Thyroid gland (tissue), 4 donors: ENCODE results near the gene RRBP1. TPM values are rescaled to one million over a fixed set of nuclear protein-coding genes. Genes with fewer than 3 reads are reported as not detected.

Experiments
- DNase-seq, 2 donors: peaks; one replicate each; pipeline ENCODE4 v3.0.0-alpha.2; 2019
- H3K27ac ChIP-seq, 3 donors: fragments of 200-600 bp; sonication (generic); 1 replicate in 2 of 3; 2 replicates in 1 of 3; pipeline ENCODE4 v1.5.1; 2016 to 2019; ENCODE audit warnings: mild to moderate bottlenecking in 1 of 3, moderate library complexity in 1 of 3
- H3K27me3 ChIP-seq: fragments of 200-600 bp; sonication (generic); one replicate; pipeline ENCODE4 v1.5.1; 2019
- H3K36me3 ChIP-seq, 2 donors: fragments of 200-600 bp; sonication (generic); one replicate each; pipeline ENCODE4 v1.5.1; 2016 to 2019
- H3K4me1 ChIP-seq, 2 donors: fragments of 200-600 bp; sonication (generic); one replicate each; pipeline ENCODE4 v1.5.1; 2017 to 2019
- H3K4me3 ChIP-seq, 3 donors: fragments of 200-600 bp; sonication (generic); replicated peaks in 1 of 3; 1 replicate in 2 of 3; 2 replicates in 1 of 3; pipeline ENCODE4 v1.5.1; 2016; ENCODE audit warnings: mild to moderate bottlenecking in 1 of 3
- H3K9me3 ChIP-seq: fragments of 200-600 bp; sonication (generic); one replicate; pipeline ENCODE4 v1.5.1; 2017
- POLR2A ChIP-seq, 2 donors: fragments of 450-650 bp; IDR thresholded peaks; one replicate each; pipeline ENCODE4 v1.6.1; 2017; ENCODE audit warnings: antibody characterized with exemption in 2 of 2, mild to moderate bottlenecking in 2 of 2, moderate library complexity in 1 of 2
- WGBS, 2 donors: methylation state at CpG; one replicate each; pipeline ENCODE4 v1.1.5; 2017; 5-methylcytosine and 5-hydroxymethylcytosine counted together
- intact Hi-C: fragments of 100-400 bp; cut with DNase I; formaldehyde crosslinking; loops from one replicate; pipeline ENCODE4 v1.15.1; 2023
- total RNA-seq, 4 donors: library from RNA; depleted of rRNA; stranded (reverse); fragments of >200 nt; gene quantifications; one replicate each; pipeline ENCODE4 v1.2.3, GENCODE V29; 2016
- TF ChIP-seq, protein P1 (sequence below), 6 experiments: fragments of 200-600 bp in 3 of 6; fragments of 450-650 bp in 3 of 6; sonication (generic) in 3 of 6; IDR thresholded peaks; one replicate each; pipeline ENCODE4 v1.5.1; 2016 to 2019; ENCODE audit warnings: antibody characterized with exemption in 6 of 6, mild to moderate bottlenecking in 2 of 6, inconsistent platforms in 1 of 6, moderate library complexity in 1 of 6

RRBP1 gene
- total RNA-seq, 4 donors from 2014 or later = 149 to 287 (median 221) TPM

DNA sequence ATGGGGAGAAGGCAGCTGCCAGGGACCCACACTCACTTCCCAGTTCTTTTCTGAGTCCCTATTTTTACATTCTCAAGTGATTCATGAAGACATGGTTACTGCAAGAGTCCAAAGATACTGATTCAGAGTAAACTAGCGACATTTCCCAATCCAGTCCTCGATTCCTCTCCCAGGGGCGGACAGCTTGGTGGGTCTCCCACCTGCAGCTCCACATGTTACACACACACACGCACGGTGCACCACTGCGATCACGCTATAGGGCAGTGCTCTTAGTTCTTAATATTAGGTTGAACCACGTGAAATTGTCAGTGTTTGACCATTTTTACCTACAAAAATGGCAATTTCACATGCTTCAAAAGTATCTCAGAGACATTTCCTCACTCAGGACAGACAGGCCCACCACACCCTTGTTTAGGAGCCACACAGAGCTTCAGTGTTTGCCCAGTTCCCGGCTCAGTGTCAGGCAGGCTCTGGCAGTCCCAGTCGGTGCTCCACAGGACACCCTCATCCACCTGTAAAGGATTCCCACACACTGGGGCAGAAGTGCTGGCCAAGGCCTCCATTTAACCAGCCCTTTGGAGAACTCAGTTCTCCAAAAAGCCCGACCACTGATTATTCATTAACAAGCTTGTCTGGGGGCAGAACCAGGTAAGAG, 51.8 kb downstream of the RRBP1 start:
- 86 to 92% methylated on average over 11 of the region's 11 CpGs for WGBS, 2 donors
- no peak overlapping the region for H3K27ac ChIP-seq
- no peak overlapping the region for H3K4me3 ChIP-seq
- no peak for DNase-seq
- peaks cover 14 to 18% of the 10 kb centered on the region in 2 donors for H3K4me1 ChIP-seq
- H3K36me3 ChIP-seq = peaks cover 84% of the 10 kb centered on the region in 2 donors
- no peaks in the 10 kb centered on the region for H3K27me3 ChIP-seq
- no peaks in the 10 kb centered on the region for H3K9me3 ChIP-seq
- intact Hi-C loops = no loop called here
- TF ChIP-seq, protein P1, sequence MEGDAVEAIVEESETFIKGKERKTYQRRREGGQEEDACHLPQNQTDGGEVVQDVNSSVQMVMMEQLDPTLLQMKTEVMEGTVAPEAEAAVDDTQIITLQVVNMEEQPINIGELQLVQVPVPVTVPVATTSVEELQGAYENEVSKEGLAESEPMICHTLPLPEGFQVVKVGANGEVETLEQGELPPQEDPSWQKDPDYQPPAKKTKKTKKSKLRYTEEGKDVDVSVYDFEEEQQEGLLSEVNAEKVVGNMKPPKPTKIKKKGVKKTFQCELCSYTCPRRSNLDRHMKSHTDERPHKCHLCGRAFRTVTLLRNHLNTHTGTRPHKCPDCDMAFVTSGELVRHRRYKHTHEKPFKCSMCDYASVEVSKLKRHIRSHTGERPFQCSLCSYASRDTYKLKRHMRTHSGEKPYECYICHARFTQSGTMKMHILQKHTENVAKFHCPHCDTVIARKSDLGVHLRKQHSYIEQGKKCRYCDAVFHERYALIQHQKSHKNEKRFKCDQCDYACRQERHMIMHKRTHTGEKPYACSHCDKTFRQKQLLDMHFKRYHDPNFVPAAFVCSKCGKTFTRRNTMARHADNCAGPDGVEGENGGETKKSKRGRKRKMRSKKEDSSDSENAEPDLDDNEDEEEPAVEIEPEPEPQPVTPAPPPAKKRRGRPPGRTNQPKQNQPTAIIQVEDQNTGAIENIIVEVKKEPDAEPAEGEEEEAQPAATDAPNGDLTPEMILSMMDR (IDR thresholded peaks at IDR 0.05) = no peak
- no peak for TF ChIP-seq POLR2A (IDR thresholded peaks at IDR 0.05)

DNA sequence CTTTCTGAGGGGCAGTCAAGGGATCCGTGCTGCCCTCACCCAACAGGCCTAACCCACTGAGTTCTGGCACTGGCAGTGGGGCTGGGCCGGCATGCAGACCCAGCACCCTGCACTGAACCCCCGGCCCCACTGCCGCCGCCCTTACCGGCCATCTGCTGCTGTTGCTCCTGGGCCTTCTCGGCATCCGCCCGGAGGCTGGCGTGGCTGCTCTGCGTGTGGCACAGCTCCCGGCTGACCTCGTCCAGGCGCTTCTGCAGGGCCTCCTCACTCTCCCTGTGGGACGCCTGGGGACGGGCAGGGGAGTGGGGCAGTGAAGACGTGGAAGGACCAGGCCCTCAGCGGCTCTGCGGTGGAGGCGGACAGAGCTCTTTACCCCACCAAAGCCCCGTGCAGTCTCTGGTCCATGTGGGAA, 52.4 kb downstream of the RRBP1 start:
- DNase-seq = no peak
- Histone ChIP-seq H3K9me3 (no peaks in the 10 kb centered on the region), H3K27ac (no peak overlapping the region), H3K4me3 (no peak overlapping the region), H3K36me3 (peaks cover 84 to 88% of the 10 kb centered on the region in 2 donors), H3K4me1 (peaks cover 8 to 12% of the 10 kb centered on the region in 2 donors), H3K27me3 (no peaks in the 10 kb centered on the region)
- TF ChIP-seq, protein P1 (IDR thresholded peaks at IDR 0.05) = no peak
- TF ChIP-seq POLR2A (IDR thresholded peaks at IDR 0.05) = no peak
- intact Hi-C loops = no loop called here
- 88 to 93% methylated on average over 4 to 18 of the region's 21 CpGs for WGBS, 2 donors

DNA sequence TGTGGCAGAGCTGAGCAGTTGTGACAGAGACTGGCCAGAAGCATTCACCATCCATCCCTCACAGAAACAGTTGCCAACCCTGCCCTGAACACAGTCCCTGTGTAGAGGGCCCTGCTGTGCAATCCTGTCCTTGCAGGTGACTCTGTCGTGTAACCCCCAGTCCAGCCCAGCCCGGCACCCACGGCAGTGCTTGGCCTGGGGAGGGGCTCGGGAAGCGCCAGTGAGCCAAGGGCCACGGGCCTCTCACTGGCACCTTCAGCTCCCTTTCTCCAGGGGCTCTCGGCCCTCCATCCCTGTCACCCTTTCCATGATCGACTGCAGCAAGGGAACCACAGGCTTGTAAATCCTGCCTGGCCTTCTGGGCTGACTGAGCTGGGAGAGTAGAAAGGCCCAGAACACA, 53.0 kb downstream of the RRBP1 start:
- WGBS, 2 donors = 84 to 100% methylated on average over 2 to 8 of the region's 8 CpGs
- peaks cover 2 to 5% of the 10 kb centered on the region in 2 donors for H3K4me1 ChIP-seq
- TF ChIP-seq, protein P1 (IDR thresholded peaks at IDR 0.05) = no peak
- no peak for TF ChIP-seq POLR2A (IDR thresholded peaks at IDR 0.05)
- H3K27me3 ChIP-seq = no peaks in the 10 kb centered on the region
- peaks cover 85 to 89% of the 10 kb centered on the region in 2 donors for H3K36me3 ChIP-seq
- no peak overlapping the region for H3K4me3 ChIP-seq
- DNase-seq = no peak
- intact Hi-C loops = no loop called here
- no peak overlapping the region for H3K27ac ChIP-seq
- H3K9me3 ChIP-seq = no peaks in the 10 kb centered on the region

DNA sequence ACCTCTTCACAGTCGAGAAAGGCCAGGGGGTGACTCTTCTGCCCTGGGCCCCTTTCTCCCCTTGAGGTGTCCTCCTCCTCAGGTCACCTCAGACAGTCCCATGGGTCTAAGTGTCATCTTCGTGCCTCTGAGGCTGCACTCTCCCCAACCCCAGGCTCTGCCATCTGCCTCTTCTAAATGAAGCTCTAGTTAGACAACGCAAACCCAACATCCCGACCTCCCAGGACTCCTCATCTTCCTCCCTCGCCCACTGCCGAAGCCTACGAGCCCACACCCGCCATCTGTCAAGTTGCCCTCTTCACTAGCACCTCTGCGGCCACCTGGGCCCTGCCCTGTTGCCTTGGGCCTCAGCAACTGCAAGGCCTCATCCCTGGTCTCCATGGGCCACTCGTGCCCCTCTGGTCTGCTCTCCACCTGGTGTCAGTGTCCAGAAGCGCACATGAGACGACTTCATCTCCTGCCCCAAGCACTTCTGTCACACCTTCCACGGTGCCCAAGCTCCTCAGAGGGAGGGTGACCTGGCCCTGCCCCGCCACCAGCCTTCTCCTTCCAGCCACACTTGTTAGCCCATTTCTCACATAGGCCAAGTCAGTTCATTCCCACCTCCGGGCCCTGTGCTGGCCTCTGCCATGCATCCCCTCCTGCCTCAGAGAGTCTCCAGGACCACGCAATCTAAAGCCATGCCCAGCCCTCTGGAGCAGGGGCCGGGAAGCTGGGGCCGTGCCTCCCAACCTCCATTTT, 53.8 kb downstream of the RRBP1 start:
- no peak for TF ChIP-seq POLR2A (IDR thresholded peaks at IDR 0.05)
- TF ChIP-seq, protein P1 (IDR thresholded peaks at IDR 0.05) = no peak
- DNase-seq = no peak
- Histone ChIP-seq H3K36me3 (peaks cover 85 to 89% of the 10 kb centered on the region in 2 donors), H3K4me3 (no peak overlapping the region), H3K27me3 (no peaks in the 10 kb centered on the region), H3K4me1 (no peaks in the 10 kb centered on the region), H3K9me3 (no peaks in the 10 kb centered on the region), H3K27ac (no peak overlapping the region)
- 90 to 93% methylated on average over 18 of the region's 18 CpGs for WGBS, 2 donors
- intact Hi-C loops = no loop called here
